Right atrium auricular region (tissue), 2 donors: ENCODE results near the gene SPEF2. TPM values are rescaled to one million over a fixed set of nuclear protein-coding genes. Genes with fewer than 3 reads are reported as not detected.

Source experiments
- DNase-seq: peaks from one replicate; pipeline ENCODE4 v3.0.0-alpha.2; 2019; ENCODE audit warnings: low spot score
- H3K27ac ChIP-seq, 2 donors: fragments of 200-600 bp; sonication (generic); 1 replicate in 1 of 2; 2 replicates in 1 of 2; pipeline ENCODE4 v1.5.1; 2016 to 2019
- H3K27me3 ChIP-seq, 2 donors: fragments of 200-600 bp; sonication (generic); one replicate each; pipeline versions ENCODE4 v1.5.1 to v1.6.0; 2017 to 2019
- H3K36me3 ChIP-seq: fragments of 200-600 bp; sonication (generic); one replicate; pipeline ENCODE4 v1.5.1; 2016
- H3K4me1 ChIP-seq, 2 donors: fragments of 200-600 bp; sonication (generic); one replicate each; pipeline versions ENCODE4 v1.5.1 to v1.6.0; 2017 to 2019
- H3K4me3 ChIP-seq, 2 donors: fragments of 200-600 bp; sonication (generic); 1 replicate in 1 of 2; 2 replicates in 1 of 2; pipeline ENCODE4 v1.5.1; 2017 to 2019; ENCODE audit warnings: mild to moderate bottlenecking in 1 of 2, moderate library complexity in 1 of 2
- H3K9me3 ChIP-seq, 2 donors: fragments of 200-600 bp; sonication (generic); one replicate each; pipeline ENCODE4 v1.5.1; 2019
- CTCF ChIP-seq, 2 donors: fragments of 200-600 bp; sonication (generic); IDR thresholded peaks; one replicate each; pipeline ENCODE4 v1.5.1; 2019; ENCODE audit warnings: antibody characterized with exemption in 2 of 2
- total RNA-seq, 2 donors: library from RNA; depleted of rRNA; stranded (reverse); fragments of >200 nt; gene quantifications; one replicate each; pipeline ENCODE4 v1.1.0, GENCODE V29; 2016

Gene SPEF2
- total RNA-seq, 2 donors from 2014 or later, result 0.94 to 2.0 TPM

GRCh38 chr5:35634326-35634725, 16.7 kb downstream of the SPEF2 start:
- no peaks in the 10 kb centered on the region for H3K4me1 ChIP-seq
- no peak overlapping the region for H3K27ac ChIP-seq
- no peak for DNase-seq
- no peak for TF ChIP-seq CTCF (IDR thresholded peaks at IDR 0.05)
- peaks cover 18% of the 10 kb centered on the region for H3K36me3 ChIP-seq
- H3K27me3 ChIP-seq, result no peaks in the 10 kb centered on the region
- H3K9me3 ChIP-seq, result peaks cover 0 to 30% of the 10 kb centered on the region in 2 donors
- no peak overlapping the region for H3K4me3 ChIP-seq

- DNase-seq, result no peak
- Histone ChIP-seq H3K9me3 (no peaks in the 10 kb centered on the region), H3K27me3 (no peaks in the 10 kb centered on the region), H3K27ac (no peak overlapping the region), H3K4me3 (no peak overlapping the region), H3K36me3 (no peaks in the 10 kb centered on the region), H3K4me1 (no peaks in the 10 kb centered on the region)
- no peak for TF ChIP-seq CTCF (IDR thresholded peaks at IDR 0.05)
Observed at GRCh38 chr5:35640623-35641022, 23.0 kb downstream of the SPEF2 start.

GRCh38 chr5:35644543-35644942, 26.9 kb downstream of the SPEF2 start:
- H3K27me3 ChIP-seq, result no peaks in the 10 kb centered on the region
- no peaks in the 10 kb centered on the region for H3K9me3 ChIP-seq

GRCh38 chr5:35647128-35647527, 29.5 kb downstream of the SPEF2 start:
- H3K27me3 ChIP-seq, result no peaks in the 10 kb centered on the region
- DNase-seq, result no peak
- no peak overlapping the region for H3K4me3 ChIP-seq
- H3K36me3 ChIP-seq, result no peaks in the 10 kb centered on the region
- no peak for TF ChIP-seq CTCF (IDR thresholded peaks at IDR 0.05)
- no peak overlapping the region for H3K27ac ChIP-seq
- no peaks in the 10 kb centered on the region for H3K4me1 ChIP-seq
- H3K9me3 ChIP-seq, result no peaks in the 10 kb centered on the region

More at GRCh38 chr5:35644543-35644942, 26.9 kb downstream of the SPEF2 start:
- H3K4me1 ChIP-seq, result no peaks in the 10 kb centered on the region
- no peak overlapping the region for H3K27ac ChIP-seq
- H3K4me3 ChIP-seq, result no peak overlapping the region
- no peak for DNase-seq
- no peaks in the 10 kb centered on the region for H3K36me3 ChIP-seq
- TF ChIP-seq CTCF (IDR thresholded peaks at IDR 0.05), result no peak

GRCh38 chr5:35647712-35648111, 30.0 kb downstream of the SPEF2 start:
- no peak for DNase-seq
- Histone ChIP-seq H3K27me3 (no peaks in the 10 kb centered on the region), H3K4me3 (no peak overlapping the region), H3K9me3 (no peaks in the 10 kb centered on the region), H3K27ac (no peak overlapping the region), H3K4me1 (no peaks in the 10 kb centered on the region), H3K36me3 (no peaks in the 10 kb centered on the region)
- no peak for TF ChIP-seq CTCF (IDR thresholded peaks at IDR 0.05)

GRCh38 chr5:35651002-35651756, 33.5 kb downstream of the SPEF2 start:
- Histone ChIP-seq H3K27ac (no peak overlapping the region), H3K27me3 (no peaks in the 10 kb centered on the region), H3K4me3 (no peak overlapping the region), H3K9me3 (no peaks in the 10 kb centered on the region), H3K36me3 (no peaks in the 10 kb centered on the region), H3K4me1 (no peaks in the 10 kb centered on the region)
- no peak for DNase-seq
- peak in 1 of 2 donors; percentile 51 for TF ChIP-seq CTCF (IDR thresholded peaks at IDR 0.05)
